ENCODE results near the gene OR2T8.

OR2T8 gene

DNA sequence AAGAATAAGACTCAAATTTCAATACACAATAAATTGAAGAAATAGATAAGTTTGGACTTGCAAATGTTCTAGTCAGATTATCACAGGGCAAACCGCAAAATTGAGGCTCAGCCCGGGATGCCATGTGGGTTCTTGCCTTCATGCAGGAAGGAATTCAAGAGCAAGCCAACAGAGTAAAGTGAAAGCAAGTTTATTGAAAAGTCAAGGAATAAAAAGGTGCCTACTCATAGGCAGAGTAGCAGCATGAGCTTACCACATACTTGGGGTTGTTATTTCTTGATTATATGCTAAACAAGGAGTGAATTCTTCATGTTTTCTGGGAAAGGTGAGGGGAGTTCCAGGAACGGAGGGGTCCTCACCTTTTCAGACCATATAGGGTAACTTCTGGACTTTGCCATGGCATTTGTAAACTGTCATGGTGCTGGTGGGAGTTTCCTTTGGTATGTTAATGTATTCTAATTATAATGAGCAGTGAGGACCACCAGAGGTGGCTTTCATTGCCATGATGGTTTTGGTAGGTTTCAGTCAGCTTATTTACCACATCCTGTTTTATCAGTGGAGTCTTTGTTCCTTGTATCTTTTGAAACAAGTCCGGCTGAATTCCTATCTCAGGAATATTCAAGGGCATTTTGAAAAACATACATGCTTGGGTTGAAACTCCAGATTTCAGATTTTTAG lies 43.0 kb downstream of the OR2T8 start:
- DNase-seq = no peak

DNA sequence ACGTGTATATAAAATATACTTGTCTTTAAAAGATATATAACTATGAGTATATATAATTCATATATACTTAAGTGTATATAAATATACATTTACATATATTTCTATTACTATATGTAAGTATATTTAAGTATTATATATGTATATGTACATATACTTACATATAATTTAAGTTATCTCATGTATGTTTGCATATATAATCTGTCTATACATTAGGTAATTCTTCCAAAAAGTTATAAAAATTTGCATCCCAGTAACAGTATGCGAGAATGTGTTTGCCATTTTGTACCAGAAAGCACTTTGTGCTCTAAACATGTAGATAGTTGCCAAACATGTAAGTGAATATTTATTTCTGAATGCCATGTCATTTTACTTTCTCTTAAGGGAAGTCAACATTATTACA lies 44.9 kb downstream of the OR2T8 start, which contains the start of gene OR2AK2:
OR2AK2 (plus strand) TSS at position 301 of the 400 bp plus-strand sequence. CDS start 144 bp downstream, outside the sequence.
- DNase-seq = no peak

GRCh38 chr1:247966532-247967204 lies 46.6 kb downstream of the OR2T8 start:
- DNase-seq = no peak

Measured in NCI-H1092 (cell line).